Retinal pigment epithelial cell (primary cell): Measurements from ENCODE around the gene RGS6.

Experiments
- DNase-seq: peaks from one replicate; pipeline ENCODE4 v3.0.0-alpha.2; 2010; ENCODE audit warnings: low read depth
- H3K4me3 ChIP-seq: 2 replicates; pipeline ENCODE4 v1.5.1; 2011; ENCODE audit warnings: mild to moderate bottlenecking, low read length, control low read depth, moderate library complexity
- TF ChIP-seq, protein P1 (sequence below): conservative IDR thresholded peaks from 2 replicates; pipeline ENCODE4 v1.5.1; 2011; ENCODE audit warnings: low read depth, low read length, control low read depth, inconsistent platforms

RGS6 gene

DNA sequence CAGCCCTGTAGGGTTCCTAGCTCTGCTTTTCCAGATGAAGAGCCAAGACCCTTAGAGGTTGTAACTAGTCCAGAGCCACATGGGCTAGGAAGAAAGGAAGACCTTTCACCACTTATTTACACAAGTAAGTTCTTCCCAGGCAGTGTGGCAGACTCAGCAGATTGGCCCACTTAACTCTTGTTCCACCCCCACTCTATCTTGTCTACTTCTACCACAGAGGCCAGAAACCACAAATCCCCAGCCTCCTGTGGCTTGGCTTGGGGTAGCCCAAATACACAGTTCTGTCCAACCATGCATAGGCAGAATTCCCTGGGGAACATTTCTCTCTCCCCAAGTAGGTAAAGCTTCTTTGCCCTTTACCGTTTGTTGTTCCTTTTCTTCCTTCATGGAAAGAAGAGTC, 383.5 kb downstream of the RGS6 start:
- DNase-seq = no peak
- TF ChIP-seq, protein P1, sequence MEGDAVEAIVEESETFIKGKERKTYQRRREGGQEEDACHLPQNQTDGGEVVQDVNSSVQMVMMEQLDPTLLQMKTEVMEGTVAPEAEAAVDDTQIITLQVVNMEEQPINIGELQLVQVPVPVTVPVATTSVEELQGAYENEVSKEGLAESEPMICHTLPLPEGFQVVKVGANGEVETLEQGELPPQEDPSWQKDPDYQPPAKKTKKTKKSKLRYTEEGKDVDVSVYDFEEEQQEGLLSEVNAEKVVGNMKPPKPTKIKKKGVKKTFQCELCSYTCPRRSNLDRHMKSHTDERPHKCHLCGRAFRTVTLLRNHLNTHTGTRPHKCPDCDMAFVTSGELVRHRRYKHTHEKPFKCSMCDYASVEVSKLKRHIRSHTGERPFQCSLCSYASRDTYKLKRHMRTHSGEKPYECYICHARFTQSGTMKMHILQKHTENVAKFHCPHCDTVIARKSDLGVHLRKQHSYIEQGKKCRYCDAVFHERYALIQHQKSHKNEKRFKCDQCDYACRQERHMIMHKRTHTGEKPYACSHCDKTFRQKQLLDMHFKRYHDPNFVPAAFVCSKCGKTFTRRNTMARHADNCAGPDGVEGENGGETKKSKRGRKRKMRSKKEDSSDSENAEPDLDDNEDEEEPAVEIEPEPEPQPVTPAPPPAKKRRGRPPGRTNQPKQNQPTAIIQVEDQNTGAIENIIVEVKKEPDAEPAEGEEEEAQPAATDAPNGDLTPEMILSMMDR = no peak
- no peak overlapping the region for H3K4me3 ChIP-seq

DNA sequence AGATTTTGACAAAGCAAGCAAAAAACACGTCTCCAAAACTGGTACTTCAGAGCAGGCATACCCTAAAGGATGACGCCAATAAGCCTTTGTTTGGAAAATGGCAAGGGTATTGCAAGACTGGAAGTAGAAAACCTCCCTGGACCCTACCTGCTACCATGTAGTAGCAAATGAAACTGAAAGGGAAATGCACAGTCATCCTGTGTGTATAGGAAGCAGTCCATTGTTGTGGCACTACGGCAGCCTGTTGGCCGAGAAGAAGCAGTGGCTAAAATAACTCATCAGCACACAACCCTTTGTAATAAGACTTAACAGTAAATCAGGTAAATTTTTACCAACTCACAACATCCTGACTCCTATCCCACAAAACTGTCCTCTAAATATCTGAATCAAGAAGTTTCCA, 386.4 kb downstream of the RGS6 start:
- no peak overlapping the region for H3K4me3 ChIP-seq
- DNase-seq = no peak
- TF ChIP-seq, protein P1 = no peak

DNA sequence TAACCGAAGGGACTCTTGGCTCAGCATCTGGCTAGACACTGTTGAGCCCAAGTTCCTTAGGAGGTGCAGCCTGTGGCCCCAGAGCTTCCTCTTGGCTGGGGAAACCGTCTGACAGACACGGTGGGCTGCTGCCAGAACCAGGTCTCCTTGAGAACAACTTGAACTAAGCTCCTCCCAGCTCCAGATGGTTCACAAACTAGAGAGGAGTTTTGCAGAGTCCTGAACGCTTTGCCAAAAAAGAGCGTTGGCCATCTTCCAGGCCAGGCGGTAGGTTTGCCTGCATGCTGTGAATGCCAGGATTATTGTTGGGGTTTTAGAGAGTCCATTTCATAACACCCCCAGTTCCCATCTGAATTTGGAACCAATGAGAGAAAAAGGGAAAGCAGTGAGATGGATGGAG, 399.8 kb downstream of the RGS6 start:
- TF ChIP-seq, protein P1 = no peak
- no peak for DNase-seq
- H3K4me3 ChIP-seq = no peak overlapping the region

DNA sequence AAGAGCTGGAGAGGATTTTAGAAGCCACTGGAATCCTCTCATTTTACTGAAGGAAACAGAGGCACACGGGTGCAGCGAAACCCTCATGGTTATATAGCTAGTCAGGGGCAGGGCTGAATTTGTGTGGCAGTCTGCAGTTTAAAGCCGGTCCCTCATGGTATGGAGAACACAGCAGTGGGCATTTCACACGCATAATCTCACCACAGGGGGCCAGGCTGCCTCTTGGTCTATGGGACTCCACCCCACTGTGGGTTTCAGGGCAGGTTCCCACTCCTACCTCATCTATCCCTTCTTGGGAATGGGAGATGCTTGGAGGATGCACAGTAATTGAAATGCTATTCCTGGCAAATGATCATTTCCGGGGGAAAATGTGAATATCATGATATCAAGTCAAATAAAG, 400.6 kb downstream of the RGS6 start:
- H3K4me3 ChIP-seq = no peak overlapping the region
- DNase-seq = no peak
- TF ChIP-seq, protein P1 = no peak

DNA sequence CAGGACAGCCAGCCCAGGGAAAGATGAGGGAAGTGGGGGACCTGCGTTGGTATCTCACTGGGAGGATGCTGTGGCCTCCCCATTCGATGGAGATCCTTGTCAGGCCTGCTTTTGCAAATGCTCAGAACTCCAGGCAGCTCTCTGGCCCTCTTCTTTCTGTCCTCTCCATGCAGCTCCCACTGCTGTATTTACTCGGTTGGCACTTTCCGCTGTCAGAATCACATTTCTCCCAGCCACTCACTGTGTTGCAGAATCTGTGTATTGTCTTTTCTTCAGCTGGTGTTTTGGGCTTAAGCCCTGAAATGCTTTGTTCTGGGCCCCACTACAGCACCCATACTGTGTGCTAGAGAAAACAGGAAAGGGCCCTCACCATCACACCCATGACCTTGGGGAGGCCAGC, 401.1 kb downstream of the RGS6 start:
- TF ChIP-seq, protein P1 = no peak
- DNase-seq = no peak
- no peak overlapping the region for H3K4me3 ChIP-seq

DNA sequence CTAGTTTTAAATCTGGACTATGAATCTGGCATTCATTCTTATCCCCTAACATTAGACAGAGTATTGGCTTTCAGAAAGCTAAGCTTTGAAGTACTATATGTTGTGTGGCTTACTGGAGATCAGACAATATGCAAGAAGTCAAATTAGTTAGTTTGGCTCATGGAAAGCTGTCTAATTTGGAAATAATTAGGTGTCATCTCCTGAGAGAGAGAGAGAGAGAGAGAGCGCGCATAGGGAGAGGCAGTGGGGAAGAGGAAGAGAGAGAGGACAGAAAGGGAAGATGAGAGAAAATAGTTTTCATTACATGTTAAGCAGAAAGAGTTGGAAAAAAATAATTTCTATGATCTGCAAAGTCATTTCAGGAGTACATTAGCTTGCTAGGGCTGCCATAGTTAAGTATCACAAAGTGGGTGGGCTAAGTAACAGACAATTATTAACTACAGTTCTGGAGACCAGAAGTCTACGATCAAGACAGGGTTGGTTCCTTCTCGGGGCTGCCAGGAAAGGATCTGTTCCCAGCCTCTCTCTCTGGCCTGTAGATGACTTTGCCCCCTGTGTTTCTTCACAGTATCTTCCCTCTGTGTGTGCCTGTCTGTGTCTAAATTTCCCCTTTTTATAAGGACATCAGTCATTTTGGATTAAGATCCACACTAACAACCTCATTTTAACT, 404.2 kb downstream of the RGS6 start:
- no peak for DNase-seq
- TF ChIP-seq, protein P1 = no peak
- no peak overlapping the region for H3K4me3 ChIP-seq

DNA sequence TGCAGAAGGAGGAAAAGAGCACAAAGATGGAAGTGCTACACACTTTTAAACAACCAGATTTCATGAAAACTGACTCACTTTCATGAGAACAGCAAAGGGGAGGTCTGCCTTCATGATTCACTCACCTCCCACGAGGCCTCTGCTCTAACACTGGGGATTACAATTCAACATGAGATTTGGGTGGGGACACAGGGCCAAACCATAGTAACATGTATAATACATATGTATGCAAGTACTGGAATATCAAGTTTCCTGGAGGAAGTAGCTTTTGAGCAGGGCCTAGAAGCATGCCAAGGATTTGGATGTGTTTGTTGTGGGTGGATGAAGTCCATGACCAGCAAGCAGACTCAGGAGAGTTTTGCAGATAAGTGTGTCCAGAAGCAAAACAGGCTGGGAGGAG, 409.0 kb downstream of the RGS6 start:
- H3K4me3 ChIP-seq = no peak overlapping the region
- DNase-seq = no peak
- TF ChIP-seq, protein P1 = no peak
